Mesothelial cell of epicardium (in vitro differentiated cells): ENCODE results near the gene SREK1. TPM values are rescaled to one million over a fixed set of nuclear protein-coding genes. Genes with fewer than 3 reads are reported as not detected.

Source experiments
- DNase-seq, 2 experiments: peaks; one replicate each; pipeline ENCODE4 v3.0.0; 2021; ENCODE audit warnings: low spot score in 2 of 2; ENCODE audit not compliant: unreplicated experiment in 2 of 2
- H3K27ac Mint-ChIP-seq: 2 replicates; pipeline ENCODE4 v1.8.0; 2021; ENCODE audit warnings: mixed read lengths
- H3K27me3 Mint-ChIP-seq: 2 replicates; pipeline ENCODE4 v1.8.0; 2021; ENCODE audit warnings: low read depth, mixed read lengths
- H3K36me3 Mint-ChIP-seq: 2 replicates; pipeline ENCODE4 v1.8.0; 2021; ENCODE audit warnings: mixed read lengths
- H3K4me1 Mint-ChIP-seq: 2 replicates; pipeline ENCODE4 v1.8.0; 2021; ENCODE audit warnings: mixed read lengths
- H3K4me3 Mint-ChIP-seq: 2 replicates; pipeline ENCODE4 v1.8.0; 2021; ENCODE audit warnings: mild to moderate bottlenecking, moderate library complexity, mixed read lengths
- H3K9me3 Mint-ChIP-seq: 2 replicates; pipeline ENCODE4 v1.8.0; 2021; ENCODE audit warnings: mixed read lengths
- total RNA-seq: library from RNA; stranded (reverse); gene quantifications from 3 replicates; pipeline ENCODE4 v1.2.1, GENCODE V29; 2021
- TF ChIP-seq, protein P1 (sequence below): fragments of 200-600 bp; sonication (generic); IDR thresholded peaks from one replicate; pipeline ENCODE4 v1.5.0; 2021; ENCODE audit warnings: antibody characterized with exemption; ENCODE audit not compliant: unreplicated experiment

Gene SREK1
- total RNA-seq, 1 donor from 2014 or later: 142 TPM

DNA sequence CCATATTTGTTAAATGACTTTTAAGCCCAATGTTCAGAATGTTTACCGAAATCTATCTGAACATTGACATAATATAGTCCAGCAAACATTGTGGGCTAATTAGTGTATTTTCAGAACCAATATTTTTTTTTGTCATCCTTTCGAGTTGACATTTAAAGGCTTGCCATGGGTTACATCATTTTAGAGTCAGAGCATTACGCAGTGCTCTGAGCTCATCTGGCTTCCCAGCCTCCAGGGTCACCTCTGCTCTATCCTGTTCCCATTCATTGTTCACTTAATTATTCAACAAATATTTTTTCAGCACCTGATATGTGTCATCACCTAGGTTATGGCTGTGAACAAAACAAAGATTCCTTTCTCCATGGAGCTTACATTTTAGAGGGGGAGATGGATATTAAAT, 80.2 kb downstream of the SREK1 start:
- Mint-ChIP-seq H3K4me1 (no peaks in the 10 kb centered on the region), H3K27ac (no peak overlapping the region), H3K9me3 (peaks cover 31% of the 10 kb centered on the region), H3K36me3 (peaks cover 1% of the 10 kb centered on the region), H3K27me3 (peaks cover 8% of the 10 kb centered on the region), H3K4me3 (no peak overlapping the region)
- no peak for DNase-seq
- TF ChIP-seq, protein P1, sequence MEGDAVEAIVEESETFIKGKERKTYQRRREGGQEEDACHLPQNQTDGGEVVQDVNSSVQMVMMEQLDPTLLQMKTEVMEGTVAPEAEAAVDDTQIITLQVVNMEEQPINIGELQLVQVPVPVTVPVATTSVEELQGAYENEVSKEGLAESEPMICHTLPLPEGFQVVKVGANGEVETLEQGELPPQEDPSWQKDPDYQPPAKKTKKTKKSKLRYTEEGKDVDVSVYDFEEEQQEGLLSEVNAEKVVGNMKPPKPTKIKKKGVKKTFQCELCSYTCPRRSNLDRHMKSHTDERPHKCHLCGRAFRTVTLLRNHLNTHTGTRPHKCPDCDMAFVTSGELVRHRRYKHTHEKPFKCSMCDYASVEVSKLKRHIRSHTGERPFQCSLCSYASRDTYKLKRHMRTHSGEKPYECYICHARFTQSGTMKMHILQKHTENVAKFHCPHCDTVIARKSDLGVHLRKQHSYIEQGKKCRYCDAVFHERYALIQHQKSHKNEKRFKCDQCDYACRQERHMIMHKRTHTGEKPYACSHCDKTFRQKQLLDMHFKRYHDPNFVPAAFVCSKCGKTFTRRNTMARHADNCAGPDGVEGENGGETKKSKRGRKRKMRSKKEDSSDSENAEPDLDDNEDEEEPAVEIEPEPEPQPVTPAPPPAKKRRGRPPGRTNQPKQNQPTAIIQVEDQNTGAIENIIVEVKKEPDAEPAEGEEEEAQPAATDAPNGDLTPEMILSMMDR: no peak

DNA sequence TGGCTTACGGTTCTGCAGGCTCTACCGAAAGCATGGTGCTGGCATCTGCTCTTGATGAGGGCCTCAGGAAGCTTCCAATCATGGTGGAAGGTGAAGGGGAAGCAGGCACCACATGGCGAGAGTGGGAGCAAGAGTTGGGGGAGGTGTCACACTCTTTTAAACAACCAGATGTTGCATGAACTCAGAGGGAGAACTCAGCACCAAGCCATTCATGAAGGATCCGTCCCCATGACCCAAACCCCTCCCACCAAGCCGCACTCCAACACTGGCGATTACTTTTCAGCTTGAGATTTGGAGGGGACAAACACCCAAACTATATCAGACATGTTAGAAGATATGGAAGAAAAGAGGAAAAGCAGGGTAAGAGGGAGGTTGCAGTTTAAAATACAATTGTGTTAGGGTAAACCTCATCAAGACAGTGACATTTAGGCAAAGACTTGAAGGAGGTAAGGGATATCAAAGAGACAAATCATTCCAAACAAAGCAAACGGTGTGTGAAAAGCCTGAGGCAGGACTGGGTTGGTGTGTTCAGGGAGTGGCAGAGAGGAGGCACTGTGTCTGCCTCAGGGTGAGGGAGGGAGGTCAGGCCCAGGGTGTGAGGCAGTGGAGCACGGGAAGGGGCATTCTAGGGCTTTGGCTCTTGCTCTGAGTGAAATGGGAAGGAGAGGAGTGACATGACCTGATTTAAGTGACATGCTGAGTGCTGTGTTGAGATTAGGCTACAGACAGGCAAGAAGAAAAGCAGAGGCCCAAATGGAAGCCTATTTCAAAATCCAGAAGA, 80.9 kb downstream of the SREK1 start:
- TF ChIP-seq, protein P1: no peak
- Mint-ChIP-seq H3K4me3 (no peak overlapping the region), H3K27ac (no peak overlapping the region), H3K4me1 (no peaks in the 10 kb centered on the region), H3K27me3 (peaks cover 5% of the 10 kb centered on the region), H3K36me3 (peaks cover 1% of the 10 kb centered on the region), H3K9me3 (peaks cover 28% of the 10 kb centered on the region)
- DNase-seq: no peak

DNA sequence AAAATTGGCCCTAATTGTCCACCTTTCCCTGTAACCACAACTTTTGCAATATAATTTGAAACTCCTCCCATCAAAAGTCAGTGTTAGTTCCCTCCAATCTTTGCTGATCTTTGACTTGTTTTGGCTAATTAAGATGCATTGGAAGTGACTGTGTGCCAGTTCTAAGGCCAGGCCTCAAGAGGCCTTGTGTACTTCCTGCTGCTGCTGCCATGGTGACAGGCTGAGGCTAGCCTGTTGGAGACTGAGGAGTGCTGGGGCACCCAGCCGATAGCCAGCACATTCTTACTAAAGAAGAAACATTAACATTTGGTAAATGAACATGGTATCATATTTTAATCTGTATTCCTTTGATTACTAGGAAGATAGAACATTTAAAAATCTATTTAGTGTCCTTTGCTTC, 86.5 kb downstream of the SREK1 start:
- Mint-ChIP-seq H3K4me3 (no peak overlapping the region), H3K36me3 (peaks cover 1% of the 10 kb centered on the region), H3K4me1 (peaks cover 12% of the 10 kb centered on the region), H3K9me3 (peaks cover 11% of the 10 kb centered on the region), H3K27ac (no peak overlapping the region), H3K27me3 (peaks cover 2% of the 10 kb centered on the region)
- TF ChIP-seq, protein P1: no peak
- no peak for DNase-seq

DNA sequence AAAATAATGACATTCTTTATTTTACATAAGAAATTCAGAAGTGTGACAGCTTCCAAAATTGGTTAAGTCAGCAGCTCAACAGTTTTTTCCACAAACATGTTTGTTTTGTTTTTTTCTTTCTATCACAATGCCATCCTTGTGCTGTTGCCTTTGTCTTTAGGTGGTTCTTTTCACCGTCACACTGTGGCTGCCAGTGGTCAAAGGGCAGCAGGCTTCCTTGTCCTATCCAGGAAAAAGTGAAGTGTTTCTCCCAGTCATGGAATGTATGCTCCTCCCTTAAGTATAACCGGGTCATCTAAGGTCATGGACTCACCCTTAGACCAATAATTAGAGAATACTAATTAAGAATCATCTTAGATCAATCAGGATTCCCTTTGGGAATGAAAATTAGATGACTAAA, 87.4 kb downstream of the SREK1 start:
- Mint-ChIP-seq H3K9me3 (peaks cover 3% of the 10 kb centered on the region), H3K27me3 (peaks cover 6% of the 10 kb centered on the region), H3K27ac (no peak overlapping the region), H3K36me3 (peaks cover 1% of the 10 kb centered on the region), H3K4me1 (peaks cover 12% of the 10 kb centered on the region), H3K4me3 (no peak overlapping the region)
- no peak for DNase-seq
- TF ChIP-seq, protein P1: no peak

DNA sequence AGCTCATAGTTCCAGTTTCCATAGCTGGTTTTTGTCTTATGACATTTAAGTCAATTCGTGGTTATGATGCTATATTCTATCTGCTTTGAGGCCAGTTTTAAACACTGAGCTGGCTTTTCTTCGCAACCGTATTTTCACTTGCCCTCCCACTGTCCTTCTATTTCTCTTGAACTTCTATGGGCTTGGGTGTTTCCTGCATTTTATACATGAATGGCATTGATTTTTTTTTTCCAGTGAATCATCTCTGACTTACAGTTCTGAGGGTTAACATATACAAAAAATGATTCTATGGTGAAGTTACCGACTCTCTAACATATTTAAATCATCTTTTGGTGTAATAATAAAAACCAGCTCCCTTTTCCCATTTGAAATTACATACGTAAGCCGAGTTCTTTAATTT, 88.2 kb downstream of the SREK1 start:
- H3K27me3 Mint-ChIP-seq: peaks cover 12% of the 10 kb centered on the region
- no peak overlapping the region for H3K4me3 Mint-ChIP-seq
- peaks cover 6% of the 10 kb centered on the region for H3K9me3 Mint-ChIP-seq
- peaks cover 1% of the 10 kb centered on the region for H3K36me3 Mint-ChIP-seq
- TF ChIP-seq, protein P1: no peak
- H3K27ac Mint-ChIP-seq: no peak overlapping the region
- DNase-seq: no peak
- peaks cover 12% of the 10 kb centered on the region for H3K4me1 Mint-ChIP-seq
